HG02763 (cell line): ENCODE results near the gene HSPA5.
"Not testable (repeated sequence)": the region's sequence is repeated elsewhere in the genome, so short reads cannot be mapped to it uniquely, and the experiment has no call there.

Experiments used
- ATAC-seq: cut with Tn5 transposase; IDR thresholded peaks from one replicate; pipeline ENCODE4 v1.9.1; 2021; ENCODE audit warnings: mild to moderate bottlenecking, moderate library complexity; ENCODE audit not compliant: unreplicated experiment

The HSPA5 gene

DNA sequence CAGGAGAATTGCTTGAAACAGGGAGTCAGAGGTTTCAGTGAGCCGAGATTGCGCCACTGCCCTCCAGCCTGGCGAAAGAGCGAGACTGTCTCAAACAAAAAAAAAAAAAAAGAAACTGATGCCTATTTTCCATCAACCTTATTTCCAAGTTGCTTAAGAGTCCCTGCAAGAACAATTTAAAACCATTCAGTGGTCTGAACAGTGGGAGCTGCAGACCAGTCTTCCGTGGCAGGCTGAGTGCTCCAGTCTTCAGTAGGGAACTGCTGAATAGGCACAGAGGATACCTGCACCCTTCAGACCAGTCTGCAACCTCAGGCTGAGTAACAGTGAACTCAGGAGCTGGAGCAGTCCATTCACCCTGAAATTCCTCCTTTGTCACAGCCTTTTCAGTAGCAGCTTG lies 46.7 kb downstream of the HSPA5 start:
- ATAC-seq: not testable (repeated sequence)

DNA sequence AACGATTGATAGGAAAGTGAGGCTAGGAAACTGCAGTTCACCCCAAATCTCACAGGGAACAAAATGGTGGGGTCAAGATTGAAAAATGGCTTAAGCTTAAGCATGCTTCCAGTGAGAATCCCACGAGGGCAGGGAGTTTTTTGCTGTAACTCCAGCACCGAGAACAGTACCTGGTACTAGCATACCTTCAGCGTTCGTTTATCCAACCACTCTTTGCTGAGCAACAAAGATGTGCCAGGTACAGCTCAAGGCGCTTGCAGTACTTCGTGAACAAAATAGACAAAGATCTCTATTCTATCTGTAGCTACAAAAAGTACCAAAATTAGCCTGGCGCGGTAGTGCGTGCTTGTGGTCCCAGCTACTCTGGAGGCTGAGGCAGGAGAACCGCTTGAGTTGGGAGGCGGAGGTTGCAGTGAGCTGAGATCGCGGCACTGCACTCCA lies 50.8 kb downstream of the HSPA5 start:
- ATAC-seq: no peak

DNA sequence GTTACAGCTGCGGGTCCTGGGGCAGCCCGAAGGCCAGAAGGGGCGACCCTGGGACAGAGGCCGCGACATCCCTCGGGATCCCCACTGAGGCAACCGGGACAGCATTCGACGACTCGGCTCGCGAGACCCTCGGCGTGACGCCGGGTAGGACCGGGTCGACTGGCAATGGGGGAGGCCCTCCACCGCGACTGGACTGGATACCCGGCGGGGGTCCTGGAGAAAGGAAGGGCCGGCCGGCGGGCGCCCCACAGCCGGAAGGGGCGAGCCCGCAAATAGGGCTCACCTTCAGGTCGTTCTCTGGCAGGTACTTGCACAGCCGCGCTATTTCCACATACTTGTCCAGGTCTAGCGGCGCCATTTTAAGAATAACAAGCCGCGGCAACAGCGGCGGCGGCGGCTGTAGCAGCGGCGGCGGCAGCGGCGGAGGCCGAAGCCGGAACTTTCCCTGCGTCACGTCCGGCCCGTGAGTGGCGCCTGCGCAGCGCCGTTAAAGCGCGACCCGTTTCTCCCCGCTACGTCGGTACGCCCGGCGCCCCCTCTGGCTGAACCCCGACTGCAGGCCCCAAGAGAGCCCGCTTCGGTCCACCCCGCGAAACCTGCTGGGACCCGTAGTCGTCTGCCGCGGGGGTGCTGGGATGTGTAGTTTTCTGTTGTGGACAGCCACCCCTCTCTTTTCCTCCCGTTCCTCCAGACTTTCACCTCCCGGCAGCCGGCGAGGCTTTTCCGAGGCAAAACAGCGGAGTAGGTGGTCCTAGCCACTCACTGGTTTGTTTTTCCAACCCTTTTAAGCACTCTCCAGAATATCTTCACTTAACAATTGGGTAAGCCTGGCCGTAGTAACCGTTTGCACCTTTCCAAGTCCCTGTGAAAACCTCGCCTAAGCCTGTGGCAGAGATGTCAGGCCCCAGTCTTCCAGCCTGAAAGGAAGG lies 51.5 kb downstream of the HSPA5 start, which contains the start of gene PPP6C:
Gene PPP6C (minus strand): TSS at position 443 of the 929 bp plus-strand sequence. CDS start 85 bp downstream, at position 358.
- ATAC-seq: peak; percentile 96

DNA sequence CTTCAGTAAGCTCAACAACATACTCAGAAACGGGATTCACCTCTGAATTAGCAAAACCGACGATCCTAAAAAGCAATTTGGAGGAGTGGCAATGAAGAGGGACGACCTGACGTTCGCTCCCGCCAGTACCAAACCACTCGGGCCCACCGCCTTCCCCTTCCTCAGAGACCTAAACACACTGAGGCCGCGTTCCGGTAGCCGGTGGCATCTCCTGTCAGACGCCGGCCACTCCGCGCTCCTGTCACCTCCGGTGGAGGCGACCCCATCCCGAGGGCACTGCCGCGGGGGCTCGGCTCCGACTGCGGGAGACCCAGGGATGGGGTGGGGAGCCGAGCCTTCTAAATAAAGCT lies 52.2 kb downstream of the HSPA5 start:
- ATAC-seq: peak; percentile 14
